Nephron progenitor cell (in vitro differentiated cells): Measurements from ENCODE around the gene KNOP1.
"Not testable (repeated sequence)": the region's sequence is repeated elsewhere in the genome, so short reads cannot be mapped to it uniquely, and the experiment has no call there.

Experiments
- DNase-seq: peaks from one replicate; pipeline ENCODE4 v3.0.0; 2021
- H3K27ac Mint-ChIP-seq: 2 replicates; pipeline ENCODE4 v1.8.0; 2021; ENCODE audit warnings: mild to moderate bottlenecking, moderate library complexity, mixed read lengths
- H3K27me3 Mint-ChIP-seq: 2 replicates; pipeline ENCODE4 v1.8.0; 2021; ENCODE audit warnings: mild to moderate bottlenecking, low read depth, mixed read lengths; ENCODE audit not compliant: poor library complexity
- H3K36me3 Mint-ChIP-seq: 2 replicates; pipeline ENCODE4 v1.8.0; 2021; ENCODE audit warnings: low read depth, mixed read lengths
- H3K4me1 Mint-ChIP-seq: 2 replicates; pipeline ENCODE4 v1.8.0; 2021; ENCODE audit warnings: mixed read lengths
- H3K4me3 Mint-ChIP-seq: 2 replicates; pipeline ENCODE4 v1.8.0; 2021; ENCODE audit warnings: mild to moderate bottlenecking, moderate library complexity, mixed read lengths
- H3K9me3 Mint-ChIP-seq: 2 replicates; pipeline ENCODE4 v1.8.0; 2021; ENCODE audit warnings: mild to moderate bottlenecking, moderate library complexity, mixed read lengths
- TF ChIP-seq, protein P1 (sequence below): fragments of 200-600 bp; sonication (generic); IDR thresholded peaks from 2 replicates; pipeline ENCODE4 v1.5.0; 2021; ENCODE audit warnings: antibody characterized with exemption

KNOP1 gene

GRCh38 chr16:19672378-19672777 lies 45.6 kb downstream of the KNOP1 start:
- TF ChIP-seq, protein P1, sequence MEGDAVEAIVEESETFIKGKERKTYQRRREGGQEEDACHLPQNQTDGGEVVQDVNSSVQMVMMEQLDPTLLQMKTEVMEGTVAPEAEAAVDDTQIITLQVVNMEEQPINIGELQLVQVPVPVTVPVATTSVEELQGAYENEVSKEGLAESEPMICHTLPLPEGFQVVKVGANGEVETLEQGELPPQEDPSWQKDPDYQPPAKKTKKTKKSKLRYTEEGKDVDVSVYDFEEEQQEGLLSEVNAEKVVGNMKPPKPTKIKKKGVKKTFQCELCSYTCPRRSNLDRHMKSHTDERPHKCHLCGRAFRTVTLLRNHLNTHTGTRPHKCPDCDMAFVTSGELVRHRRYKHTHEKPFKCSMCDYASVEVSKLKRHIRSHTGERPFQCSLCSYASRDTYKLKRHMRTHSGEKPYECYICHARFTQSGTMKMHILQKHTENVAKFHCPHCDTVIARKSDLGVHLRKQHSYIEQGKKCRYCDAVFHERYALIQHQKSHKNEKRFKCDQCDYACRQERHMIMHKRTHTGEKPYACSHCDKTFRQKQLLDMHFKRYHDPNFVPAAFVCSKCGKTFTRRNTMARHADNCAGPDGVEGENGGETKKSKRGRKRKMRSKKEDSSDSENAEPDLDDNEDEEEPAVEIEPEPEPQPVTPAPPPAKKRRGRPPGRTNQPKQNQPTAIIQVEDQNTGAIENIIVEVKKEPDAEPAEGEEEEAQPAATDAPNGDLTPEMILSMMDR, result no peak
- no peak overlapping the region for H3K27ac Mint-ChIP-seq
- H3K36me3 Mint-ChIP-seq, result peaks cover 45% of the 10 kb centered on the region
- no peaks in the 10 kb centered on the region for H3K9me3 Mint-ChIP-seq
- DNase-seq, result no peak
- no peak overlapping the region for H3K4me3 Mint-ChIP-seq
- peaks cover 5% of the 10 kb centered on the region for H3K4me1 Mint-ChIP-seq
- peaks cover 2% of the 10 kb centered on the region for H3K27me3 Mint-ChIP-seq

- TF ChIP-seq, protein P1, result no peak
- no peak overlapping the region for H3K27ac Mint-ChIP-seq
- H3K4me3 Mint-ChIP-seq, result no peak overlapping the region
- no peaks in the 10 kb centered on the region for H3K4me1 Mint-ChIP-seq
- H3K9me3 Mint-ChIP-seq, result peaks cover 29% of the 10 kb centered on the region
- peaks cover 65% of the 10 kb centered on the region for H3K36me3 Mint-ChIP-seq
- DNase-seq, result no peak
- H3K27me3 Mint-ChIP-seq, result no peaks in the 10 kb centered on the region
Measured at GRCh38 chr16:19666477-19666876, 51.5 kb downstream of the KNOP1 start.

DNA sequence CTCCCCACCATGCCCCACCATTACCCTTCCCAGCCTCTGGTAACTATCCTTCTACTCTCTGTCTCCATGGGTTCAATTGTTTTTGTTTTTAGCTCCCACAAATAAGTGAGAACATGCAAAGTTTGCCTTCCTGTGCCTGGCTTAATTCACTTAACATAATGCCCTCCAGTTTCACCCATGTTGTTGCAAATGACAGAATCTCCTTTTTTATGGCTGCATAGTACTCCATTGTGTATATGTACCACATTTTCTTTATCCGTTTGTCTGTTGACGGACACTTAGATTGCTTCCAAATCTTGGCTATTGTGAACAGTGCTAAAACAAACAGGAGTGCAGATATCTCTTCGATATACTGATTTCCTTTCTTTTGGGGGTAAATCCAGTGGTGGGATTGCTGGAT lies 52.7 kb downstream of the KNOP1 start:
- Mint-ChIP-seq H3K36me3 (peaks cover 74% of the 10 kb centered on the region), H3K9me3 (peaks cover 33% of the 10 kb centered on the region)
- H3K27ac Mint-ChIP-seq, H3K4me3 Mint-ChIP-seq, DNase-seq, H3K4me1 Mint-ChIP-seq, H3K27me3 Mint-ChIP-seq: not testable (repeated sequence)

- TF ChIP-seq, protein P1, result no peak
- DNase-seq, result no peak
- peak overlapping the region; percentile 55 for H3K27ac Mint-ChIP-seq
- peaks cover 79% of the 10 kb centered on the region for H3K36me3 Mint-ChIP-seq
- H3K4me1 Mint-ChIP-seq, result no peaks in the 10 kb centered on the region
- H3K27me3 Mint-ChIP-seq, result no peaks in the 10 kb centered on the region
- no peak overlapping the region for H3K4me3 Mint-ChIP-seq
- peaks cover 33% of the 10 kb centered on the region for H3K9me3 Mint-ChIP-seq
Measured at GRCh38 chr16:19664166-19664565, 53.9 kb downstream of the KNOP1 start.

DNA sequence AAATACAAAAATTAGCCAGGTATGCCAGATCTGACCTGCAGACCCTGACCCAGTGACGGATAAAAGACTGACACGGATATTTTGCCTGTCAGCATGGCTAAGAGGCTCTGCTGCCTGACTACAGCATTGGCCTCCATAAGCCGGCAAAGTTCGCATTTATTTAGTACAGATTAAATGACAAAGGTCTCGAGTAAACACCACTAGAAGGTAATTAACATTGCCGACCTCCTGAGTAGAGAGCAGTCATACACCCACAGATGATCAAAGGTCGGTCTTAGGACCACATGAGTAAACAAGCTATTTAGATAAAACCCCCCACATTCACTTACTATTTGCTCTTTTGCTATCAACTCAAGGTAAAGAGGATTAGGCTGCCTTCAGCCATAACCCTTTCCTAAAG lies 55.7 kb downstream of the KNOP1 start:
- TF ChIP-seq, protein P1, result no peak
- Mint-ChIP-seq H3K4me3 (no peak overlapping the region), H3K4me1 (no peaks in the 10 kb centered on the region), H3K36me3 (peaks cover 93% of the 10 kb centered on the region), H3K9me3 (peaks cover 33% of the 10 kb centered on the region), H3K27ac (no peak overlapping the region), H3K27me3 (no peaks in the 10 kb centered on the region)
- no peak for DNase-seq

DNA sequence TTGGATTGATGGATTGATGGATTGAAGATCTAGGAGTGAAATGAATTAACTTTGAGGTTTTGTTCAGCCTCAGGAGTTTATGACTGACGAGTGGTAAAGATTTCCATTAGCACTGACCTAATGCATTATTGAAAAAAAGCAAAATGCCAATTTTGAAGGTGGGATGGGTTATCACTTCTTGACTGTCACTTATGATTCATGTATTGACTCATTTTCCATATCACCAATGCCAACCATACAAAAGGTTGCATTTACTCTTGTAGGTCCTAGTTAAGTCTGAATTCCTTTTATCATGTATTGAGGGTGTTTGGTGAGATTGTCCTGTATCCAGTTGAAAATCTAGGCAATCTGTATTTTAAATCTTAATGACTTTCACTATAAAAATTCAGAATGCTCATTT lies 57.6 kb downstream of the KNOP1 start:
- H3K27me3 Mint-ChIP-seq, result no peaks in the 10 kb centered on the region

More for the DNA sequence above, 57.6 kb downstream of the KNOP1 start:
- Mint-ChIP-seq H3K9me3 (peaks cover 29% of the 10 kb centered on the region), H3K4me1 (no peaks in the 10 kb centered on the region), H3K36me3 (peaks cover 100% of the 10 kb centered on the region), H3K4me3 (no peak overlapping the region), H3K27ac (no peak overlapping the region)
- no peak for DNase-seq
- TF ChIP-seq, protein P1, result no peak
